IPS-NIHi7 (cell line): ENCODE results near the gene HNF1A.
"Not testable (repeated sequence)": the region's sequence is repeated elsewhere in the genome, so short reads cannot be mapped to it uniquely, and the experiment has no call there.

Source experiments
- DNase-seq: peaks from one replicate; pipeline ENCODE4 v3.0.0; 2012; ENCODE audit warnings: mixed read lengths; ENCODE audit errors: extremely low spot score

HNF1A gene

DNA sequence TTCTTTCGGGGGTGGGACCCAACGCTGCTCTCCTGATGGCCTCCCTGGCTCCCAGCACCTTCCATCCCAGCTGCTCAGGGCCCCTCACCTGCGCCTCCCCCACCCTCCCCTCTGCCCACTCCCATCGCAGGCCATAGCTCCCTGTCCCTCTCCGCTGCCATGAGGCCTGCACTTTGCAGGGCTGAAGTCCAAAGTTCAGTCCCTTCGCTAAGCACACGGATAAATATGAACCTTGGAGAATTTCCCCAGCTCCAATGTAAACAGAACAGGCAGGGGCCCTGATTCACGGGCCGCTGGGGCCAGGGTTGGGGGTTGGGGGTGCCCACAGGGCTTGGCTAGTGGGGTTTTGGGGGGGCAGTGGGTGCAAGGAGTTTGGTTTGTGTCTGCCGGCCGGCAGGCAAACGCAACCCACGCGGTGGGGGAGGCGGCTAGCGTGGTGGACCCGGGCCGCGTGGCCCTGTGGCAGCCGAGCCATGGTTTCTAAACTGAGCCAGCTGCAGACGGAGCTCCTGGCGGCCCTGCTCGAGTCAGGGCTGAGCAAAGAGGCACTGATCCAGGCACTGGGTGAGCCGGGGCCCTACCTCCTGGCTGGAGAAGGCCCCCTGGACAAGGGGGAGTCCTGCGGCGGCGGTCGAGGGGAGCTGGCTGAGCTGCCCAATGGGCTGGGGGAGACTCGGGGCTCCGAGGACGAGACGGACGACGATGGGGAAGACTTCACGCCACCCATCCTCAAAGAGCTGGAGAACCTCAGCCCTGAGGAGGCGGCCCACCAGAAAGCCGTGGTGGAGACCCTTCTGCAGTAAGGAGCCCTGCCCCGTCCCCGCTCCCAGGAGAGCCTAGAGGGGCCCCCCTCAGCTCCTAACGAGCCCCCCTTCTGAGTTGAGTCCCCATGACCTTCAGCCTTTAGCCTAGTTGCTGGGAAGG, at the start of gene HNF1A:
Gene HNF1A, plus strand, starts transcription at position 248 of the 924 bp plus-strand sequence. Its CDS starts 226 bp downstream, at position 474.
- no peak for DNase-seq

- DNase-seq, result peak; percentile 47
Measured at GRCh38 chr12:120928864-120929652, 49.3 kb upstream of the HNF1A start.

- DNase-seq, result no peak
Measured at GRCh38 chr12:120930032-120930431, 48.3 kb upstream of the HNF1A start.

DNA sequence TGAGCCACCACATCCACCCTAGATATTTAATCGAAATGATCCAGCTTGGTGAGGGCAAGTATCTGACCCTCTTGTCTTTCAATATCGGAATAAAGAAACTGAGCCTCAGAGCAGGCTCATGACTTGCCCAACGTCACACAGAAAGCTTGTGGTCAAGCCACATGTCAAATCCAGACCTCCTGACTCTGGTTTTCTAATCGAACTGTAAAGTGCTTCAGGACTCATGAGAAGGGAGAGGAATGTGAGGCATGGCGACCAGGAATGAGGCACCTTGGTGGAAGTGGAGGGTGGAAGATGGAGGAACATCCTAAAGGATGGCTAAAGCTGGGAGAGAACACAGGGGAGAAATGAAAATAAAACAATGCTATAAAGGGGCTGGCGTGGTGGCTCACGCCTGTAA, 46.3 kb upstream of the HNF1A start:
- no peak for DNase-seq

DNA sequence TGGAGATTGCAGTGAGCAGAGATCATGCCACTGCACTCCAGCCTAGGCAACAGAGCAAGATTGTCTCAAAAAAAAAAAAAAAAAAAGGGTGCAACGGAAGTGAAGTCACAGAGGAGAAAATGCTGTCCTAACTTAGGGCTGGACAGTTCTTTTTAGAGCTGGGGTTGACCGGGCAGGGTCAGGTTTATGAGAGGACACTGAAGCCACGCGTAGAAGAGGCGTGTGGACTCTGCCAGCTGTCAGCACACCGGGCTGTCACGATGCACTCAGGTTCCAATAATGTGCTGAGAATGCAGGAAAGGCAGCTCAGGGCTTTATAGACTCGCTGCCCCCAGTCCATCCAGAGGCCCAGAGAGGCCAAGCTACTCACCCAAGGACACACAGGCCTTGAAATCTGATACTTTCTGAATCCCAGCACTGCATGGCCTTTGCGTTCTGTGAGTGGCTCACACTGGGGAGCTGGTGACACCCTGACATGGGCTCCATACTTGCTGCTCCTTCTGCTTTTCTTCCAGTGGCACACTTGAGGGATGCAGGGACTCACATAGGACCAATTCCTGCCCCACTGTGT, 45.3 kb upstream of the HNF1A start:
- DNase-seq, result no peak

GRCh38 chr12:120933786-120934185, 44.6 kb upstream of the HNF1A start:
- DNase-seq, result no peak

DNA sequence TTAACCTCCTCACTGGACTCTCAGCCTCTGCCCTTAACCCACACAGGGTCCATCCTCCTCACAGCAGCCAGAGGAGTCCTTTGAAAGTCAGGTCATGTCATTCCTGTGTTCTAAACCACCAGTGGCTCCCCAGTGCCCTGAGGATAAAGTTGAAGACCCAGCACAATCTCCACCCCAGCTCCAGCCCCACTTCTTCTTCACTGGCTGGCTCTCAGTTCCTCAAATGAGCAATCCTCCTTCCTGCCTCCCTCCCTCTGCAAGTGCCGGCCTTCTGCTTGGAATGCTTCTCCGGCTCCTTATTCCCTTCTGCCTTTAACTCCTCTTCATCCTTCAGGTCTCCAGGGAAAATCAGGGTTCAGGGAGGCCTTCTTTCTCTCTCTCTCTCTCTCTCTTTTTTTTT, 42.1 kb upstream of the HNF1A start:
- DNase-seq, result no peak

DNA sequence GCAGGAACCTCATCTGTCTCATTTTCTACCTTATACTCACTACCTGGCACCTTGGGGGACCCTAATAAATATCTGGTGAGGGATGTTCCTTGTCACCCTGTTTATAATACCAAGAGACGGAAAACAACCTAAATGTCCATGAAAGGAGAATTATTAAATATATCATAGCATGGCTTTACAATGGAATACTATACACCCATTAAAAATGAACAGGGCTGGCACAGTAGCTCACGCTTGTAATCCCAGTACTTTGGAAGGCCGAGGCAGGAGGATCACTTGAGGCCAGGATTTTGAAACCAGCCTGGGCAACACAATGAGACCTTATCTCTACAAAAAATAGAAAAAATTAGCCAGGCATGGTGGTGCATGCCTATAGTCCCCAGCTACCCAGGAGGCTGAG, 39.8 kb upstream of the HNF1A start:
- no peak for DNase-seq

DNA sequence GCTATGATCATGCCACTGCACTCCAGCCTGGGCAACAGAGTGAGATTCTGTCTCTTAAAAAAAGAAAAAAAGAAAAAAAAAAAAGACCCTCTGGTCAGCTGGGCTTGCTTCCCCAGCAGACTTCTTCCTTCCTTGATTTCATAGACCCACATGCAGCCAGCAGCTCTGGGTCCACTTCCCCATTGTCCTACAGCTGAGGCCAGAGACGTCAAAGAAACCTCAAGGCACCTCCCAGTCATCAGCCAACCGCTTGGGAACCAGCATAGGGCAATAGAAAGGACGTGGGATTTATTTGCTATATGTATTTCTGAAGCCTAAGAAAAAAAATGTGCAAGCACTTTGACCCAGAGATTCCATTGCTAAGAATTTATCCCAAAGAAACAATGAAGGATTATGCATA, 38.8 kb upstream of the HNF1A start:
- no peak for DNase-seq

- DNase-seq, result no peak
Measured at GRCh38 chr12:120940006-120940405, 38.3 kb upstream of the HNF1A start.

GRCh38 chr12:120940799-120941198, 37.5 kb upstream of the HNF1A start:
- DNase-seq, result no peak

- DNase-seq, result no peak
Measured at GRCh38 chr12:120941412-120941811, 36.9 kb upstream of the HNF1A start.

- DNase-seq, result no peak
Measured at GRCh38 chr12:120941846-120942405, 36.4 kb upstream of the HNF1A start.

DNA sequence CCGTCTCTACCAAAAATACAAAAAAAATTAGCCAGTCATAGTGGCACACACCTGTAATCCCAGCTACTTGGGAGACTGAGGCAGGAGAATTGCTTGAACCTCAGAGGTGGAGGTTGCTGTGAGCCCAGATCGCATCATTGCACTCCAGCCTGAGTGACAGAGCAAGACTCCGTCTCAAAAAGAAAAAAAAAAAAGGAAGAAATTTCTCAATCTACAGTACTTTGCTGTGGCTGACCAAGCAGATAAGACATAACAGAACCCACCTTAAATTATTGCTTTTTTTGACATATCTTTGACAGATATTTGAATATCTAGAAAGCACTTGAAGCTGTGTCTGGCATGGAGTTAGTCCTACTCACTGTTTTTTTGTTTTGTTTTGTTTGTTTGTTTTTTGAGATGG, 34.9 kb upstream of the HNF1A start:
- DNase-seq, result no peak

DNA sequence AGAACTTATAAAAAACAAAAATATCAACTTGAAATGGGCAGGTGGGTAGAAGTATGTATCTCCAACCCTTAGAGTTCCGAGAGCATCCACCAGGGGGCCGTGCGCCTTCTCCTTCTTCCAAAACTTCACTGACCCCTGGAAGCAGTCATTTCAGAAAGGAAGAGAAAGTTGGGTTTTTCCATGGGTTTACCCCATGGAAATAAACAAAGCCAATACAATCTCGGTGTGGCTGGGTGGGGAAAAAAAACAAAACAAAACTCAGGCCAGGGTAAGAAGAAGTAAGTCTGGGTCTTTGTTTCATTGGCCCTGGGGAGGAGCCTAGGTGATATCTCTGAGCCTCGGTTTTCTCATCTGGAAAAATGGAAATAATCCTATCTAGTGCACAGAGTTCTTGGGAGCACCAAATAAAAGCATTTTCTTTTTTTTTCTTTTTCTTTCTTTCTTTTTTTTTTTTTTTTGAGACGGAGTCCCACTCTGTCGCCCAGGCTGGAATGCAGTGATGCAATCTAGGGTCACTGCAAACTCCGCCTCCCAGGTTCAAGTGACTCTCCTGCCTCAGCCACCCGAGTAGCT, 33.6 kb upstream of the HNF1A start:
- DNase-seq, result peak; percentile 81

DNA sequence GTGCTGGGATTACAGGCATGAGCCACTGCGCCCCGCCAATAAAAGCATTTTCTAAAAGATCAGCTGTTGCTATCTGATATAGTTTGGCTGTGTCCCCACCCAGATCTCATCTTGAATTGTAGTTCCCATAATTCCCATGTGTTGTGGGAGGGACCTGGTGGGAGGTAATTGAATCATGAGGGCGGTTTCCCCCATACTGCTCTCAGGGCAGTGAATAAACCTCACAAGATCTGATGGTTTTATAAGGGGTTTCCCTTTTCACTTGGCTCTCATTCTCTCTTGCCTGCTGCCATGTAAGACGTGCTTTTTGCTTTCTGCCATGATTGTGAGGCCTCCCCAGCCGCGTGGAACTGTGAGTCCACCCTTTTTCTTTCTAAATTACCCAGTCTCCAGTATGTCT, 32.8 kb upstream of the HNF1A start:
- not testable (repeated sequence) for DNase-seq

DNA sequence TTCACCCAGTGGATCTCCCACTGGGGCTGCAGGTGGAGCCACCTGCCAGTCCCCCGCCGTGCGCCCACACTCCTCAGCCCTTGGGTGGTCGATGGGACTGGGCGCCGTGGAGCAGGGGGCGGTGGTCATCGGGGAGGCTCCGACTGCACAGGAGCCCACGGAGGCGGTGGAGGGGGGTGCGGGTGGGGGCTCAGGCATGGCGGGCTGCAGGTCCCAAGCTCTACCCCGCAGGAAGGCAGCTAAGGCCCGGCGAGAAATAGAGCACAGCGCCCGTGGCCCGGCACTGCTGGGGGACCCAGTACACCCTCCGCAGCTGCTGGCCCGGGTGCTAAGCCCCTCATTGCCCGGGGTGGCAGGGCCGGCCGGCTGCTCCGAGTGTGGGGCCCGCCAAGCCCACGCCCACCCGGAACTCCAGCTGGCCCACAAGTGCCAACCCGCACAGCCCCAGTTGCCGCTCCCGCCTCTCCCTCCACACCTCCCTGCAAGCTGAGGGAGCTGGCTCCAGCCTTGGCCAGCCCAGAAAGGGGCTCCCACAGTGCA, 28.0 kb upstream of the HNF1A start:
- not testable (repeated sequence) for DNase-seq

DNA sequence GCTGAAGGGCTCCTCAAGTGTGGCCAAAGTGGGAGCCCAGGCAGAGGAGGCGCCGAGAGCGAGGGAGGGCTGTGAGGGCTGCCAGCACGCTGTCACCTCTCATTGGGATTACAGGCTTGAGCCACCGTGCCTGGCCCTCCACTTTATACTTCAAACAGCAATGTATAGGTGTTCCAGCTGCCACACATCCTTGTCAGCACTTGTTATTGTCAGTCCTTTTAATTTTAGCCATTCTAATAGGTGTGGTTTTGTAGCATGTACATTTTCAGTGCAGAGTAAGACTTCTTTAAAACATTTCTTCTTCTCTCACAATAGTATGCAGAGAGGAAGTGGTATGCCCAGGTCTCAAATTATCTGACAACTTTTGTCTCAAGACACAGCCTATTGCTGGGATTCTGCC, 27.5 kb upstream of the HNF1A start:
- DNase-seq, result no peak

- no peak for DNase-seq
Measured at GRCh38 chr12:120955232-120955631, 23.1 kb upstream of the HNF1A start.

DNA sequence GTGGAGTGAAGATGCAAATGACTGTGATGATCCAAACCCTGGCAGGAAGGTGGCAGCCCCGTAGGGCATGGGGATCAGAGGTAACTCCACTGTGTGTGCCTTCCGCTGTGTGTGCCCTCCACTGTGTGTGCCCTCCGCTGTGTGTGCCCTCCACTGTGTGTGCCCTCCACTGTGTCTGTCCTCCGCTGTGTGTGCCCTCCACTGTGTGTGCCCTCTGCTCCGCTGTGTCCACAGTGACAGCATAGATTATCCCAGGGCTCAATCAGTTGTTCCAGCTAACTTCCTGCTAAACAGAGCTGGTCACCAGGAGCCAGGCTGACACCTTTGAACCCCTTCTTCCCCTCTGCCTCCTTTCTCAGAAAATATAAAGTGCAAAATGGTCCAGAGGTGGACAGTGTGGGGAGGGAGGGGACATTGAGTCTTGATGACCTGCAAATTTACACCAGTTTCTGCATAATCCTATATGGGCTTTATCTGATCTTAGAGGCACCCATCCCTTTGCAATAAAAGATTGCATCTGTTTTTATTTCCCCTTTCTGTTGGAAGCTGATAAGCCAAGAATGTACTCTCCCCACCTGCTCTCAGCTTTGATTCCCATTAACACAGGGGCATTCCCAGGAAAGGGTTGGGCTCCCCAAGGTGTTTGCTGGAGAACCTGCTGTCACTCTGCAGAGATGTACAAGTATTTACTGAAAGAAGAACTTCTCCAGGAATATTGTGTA, 21.6 kb upstream of the HNF1A start:
- no peak for DNase-seq
